IPS-NIHi11 (cell line): ENCODE data around the gene PSMB8.
"Not testable (repeated sequence)": the region's sequence is repeated elsewhere in the genome, so short reads cannot be mapped to it uniquely, and the experiment has no call there.

ENCODE experiments used
- DNase-seq: peaks from one replicate; pipeline ENCODE4 v3.0.0; 2012; ENCODE audit warnings: mixed read lengths, low spot score

The PSMB8 gene

GRCh38 chr6:32843979-32844838 lies at the start of gene PSMB8:
TSS of gene PSMB8 (minus strand) at chr6:32844047. CDS start at chr6:32843996, 51 bp downstream.
- peak; percentile 95 for DNase-seq

GRCh38 chr6:32890831-32891230 lies 47.0 kb upstream of the PSMB8 start:
- DNase-seq: no peak

GRCh38 chr6:32889533-32889932 lies 45.7 kb upstream of the PSMB8 start:
- no peak for DNase-seq

- DNase-seq: no peak
Observed at GRCh38 chr6:32888576-32888975, 44.7 kb upstream of the PSMB8 start.

GRCh38 chr6:32887616-32888015 lies 43.8 kb upstream of the PSMB8 start:
- no peak for DNase-seq

GRCh38 chr6:32886681-32887383 lies 43.0 kb upstream of the PSMB8 start:
- no peak for DNase-seq

GRCh38 chr6:32885698-32886286 lies 41.9 kb upstream of the PSMB8 start:
- peak; percentile 54 for DNase-seq

- DNase-seq: peak; percentile 17
Observed at GRCh38 chr6:32883789-32884188, 39.9 kb upstream of the PSMB8 start.

- DNase-seq: no peak
Observed at GRCh38 chr6:32882879-32883250, 39.0 kb upstream of the PSMB8 start.

GRCh38 chr6:32880962-32881361 lies 37.1 kb upstream of the PSMB8 start:
- DNase-seq: not testable (repeated sequence)

- no peak for DNase-seq
Observed at GRCh38 chr6:32879691-32880090, 35.8 kb upstream of the PSMB8 start.

- no peak for DNase-seq
Observed at GRCh38 chr6:32876603-32877002, 32.8 kb upstream of the PSMB8 start.

GRCh38 chr6:32873947-32874346 lies 30.1 kb upstream of the PSMB8 start:
- DNase-seq: not testable (repeated sequence)

- DNase-seq: peak; percentile 55
Observed at GRCh38 chr6:32868257-32868788, 24.5 kb upstream of the PSMB8 start.

- no peak for DNase-seq
Observed at GRCh38 chr6:32867554-32868256, 23.9 kb upstream of the PSMB8 start.

- DNase-seq: no peak
Observed at GRCh38 chr6:32867022-32867477, 23.2 kb upstream of the PSMB8 start.

GRCh38 chr6:32865724-32866443 lies 22.0 kb upstream of the PSMB8 start:
- DNase-seq: no peak

GRCh38 chr6:32862725-32863124 lies 18.9 kb upstream of the PSMB8 start:
- no peak for DNase-seq

GRCh38 chr6:32860674-32861073 lies 16.8 kb upstream of the PSMB8 start:
- DNase-seq: no peak

- no peak for DNase-seq
Observed at GRCh38 chr6:32858194-32858593, 14.3 kb upstream of the PSMB8 start.
